Bronchial epithelial cell (primary cell): ENCODE results near the gene HEATR9. TPM values are rescaled to one million over a fixed set of nuclear protein-coding genes. Genes with fewer than 3 reads are reported as not detected.

Experiments
- DNase-seq: peaks from one replicate; pipeline ENCODE4 v3.0.0-alpha.2; 2010; ENCODE audit warnings: low read depth
- FAIRE-seq: peaks from 2 replicates; lab custom pipeline; 2011; peaks lifted over from hg19 to GRCh38; lab: Jason Lieb, UNC
- H3K27me3 ChIP-seq: 2 replicates; pipeline ENCODE4 v1.5.1; 2011; ENCODE audit warnings: low read length; ENCODE audit not compliant: control insufficient read depth, insufficient read depth
- H3K36me3 ChIP-seq: 2 replicates; pipeline ENCODE4 v1.5.1; 2011; ENCODE audit warnings: low read length; ENCODE audit not compliant: control insufficient read depth, insufficient read depth
- H3K4me3 ChIP-seq: 2 replicates; pipeline ENCODE4 v1.5.1; 2011; ENCODE audit warnings: mild to moderate bottlenecking, low read depth, low read length, control low read depth
- total RNA-seq: library from RNA; depleted of rRNA; stranded (reverse); fragments of >200 nt; gene quantifications from 2 replicates; pipeline ENCODE4 v1.2.1, GENCODE V29; 2014
- TF ChIP-seq, protein P1 (sequence below): IDR thresholded peaks from 2 replicates; pipeline ENCODE4 v1.5.1; 2011; ENCODE audit warnings: mild to moderate bottlenecking, moderate library complexity, low read length, control low read depth, inconsistent platforms; ENCODE audit not compliant: insufficient read depth, severe bottlenecking

Gene HEATR9
- total RNA-seq, 1 donor from 2014 or later = not detected

DNA sequence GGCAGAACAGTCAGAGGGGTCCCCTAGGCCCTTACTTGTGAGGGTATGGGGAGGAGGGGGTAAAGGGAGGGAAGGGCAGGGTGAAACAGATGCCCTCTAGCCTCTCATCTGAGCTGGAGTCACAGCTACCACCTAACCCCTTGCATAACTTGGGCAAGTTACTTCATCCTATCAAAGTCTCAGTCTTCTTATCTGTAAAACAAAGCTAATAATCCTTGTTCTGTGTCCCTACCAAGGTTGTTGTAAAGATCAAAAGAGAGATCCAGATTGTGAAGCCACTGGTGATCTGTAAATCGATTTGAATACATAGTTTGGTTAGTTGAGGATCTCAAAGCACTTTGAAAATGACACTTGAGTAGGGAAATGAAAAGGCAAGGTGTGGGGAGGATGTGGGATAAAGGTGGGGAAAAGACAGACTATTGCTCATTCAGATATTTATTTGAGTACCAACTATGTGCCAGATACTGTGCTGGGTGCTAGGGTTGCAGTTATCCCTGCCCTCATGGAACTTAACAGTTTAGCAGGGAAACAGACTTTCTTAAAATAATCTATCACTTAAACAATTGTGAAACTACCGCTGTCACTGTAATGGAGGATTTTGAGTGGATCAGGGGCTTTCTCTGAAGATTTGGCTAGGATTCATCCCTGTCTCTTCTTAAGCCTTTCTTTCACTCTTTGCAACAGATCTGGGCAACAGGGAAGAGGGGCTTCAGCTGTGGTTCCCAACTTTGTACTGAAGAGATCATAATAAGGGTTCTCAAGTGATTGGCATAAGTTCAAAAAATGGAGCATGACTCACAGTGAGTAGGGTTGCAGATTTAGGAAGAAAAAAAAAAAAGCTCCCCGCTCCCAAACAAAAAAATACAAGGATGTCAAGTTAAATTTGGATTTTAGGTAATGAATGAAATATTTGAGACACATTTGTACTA lies 3.0 kb downstream of the HEATR9 start:
- Histone ChIP-seq H3K36me3 (no peaks in the 10 kb centered on the region), H3K27me3 (no peaks in the 10 kb centered on the region), H3K4me3 (no peak overlapping the region)
- FAIRE-seq (no peak), DNase-seq (peak; percentile 68)
- TF ChIP-seq, protein P1, sequence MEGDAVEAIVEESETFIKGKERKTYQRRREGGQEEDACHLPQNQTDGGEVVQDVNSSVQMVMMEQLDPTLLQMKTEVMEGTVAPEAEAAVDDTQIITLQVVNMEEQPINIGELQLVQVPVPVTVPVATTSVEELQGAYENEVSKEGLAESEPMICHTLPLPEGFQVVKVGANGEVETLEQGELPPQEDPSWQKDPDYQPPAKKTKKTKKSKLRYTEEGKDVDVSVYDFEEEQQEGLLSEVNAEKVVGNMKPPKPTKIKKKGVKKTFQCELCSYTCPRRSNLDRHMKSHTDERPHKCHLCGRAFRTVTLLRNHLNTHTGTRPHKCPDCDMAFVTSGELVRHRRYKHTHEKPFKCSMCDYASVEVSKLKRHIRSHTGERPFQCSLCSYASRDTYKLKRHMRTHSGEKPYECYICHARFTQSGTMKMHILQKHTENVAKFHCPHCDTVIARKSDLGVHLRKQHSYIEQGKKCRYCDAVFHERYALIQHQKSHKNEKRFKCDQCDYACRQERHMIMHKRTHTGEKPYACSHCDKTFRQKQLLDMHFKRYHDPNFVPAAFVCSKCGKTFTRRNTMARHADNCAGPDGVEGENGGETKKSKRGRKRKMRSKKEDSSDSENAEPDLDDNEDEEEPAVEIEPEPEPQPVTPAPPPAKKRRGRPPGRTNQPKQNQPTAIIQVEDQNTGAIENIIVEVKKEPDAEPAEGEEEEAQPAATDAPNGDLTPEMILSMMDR = no peak

DNA sequence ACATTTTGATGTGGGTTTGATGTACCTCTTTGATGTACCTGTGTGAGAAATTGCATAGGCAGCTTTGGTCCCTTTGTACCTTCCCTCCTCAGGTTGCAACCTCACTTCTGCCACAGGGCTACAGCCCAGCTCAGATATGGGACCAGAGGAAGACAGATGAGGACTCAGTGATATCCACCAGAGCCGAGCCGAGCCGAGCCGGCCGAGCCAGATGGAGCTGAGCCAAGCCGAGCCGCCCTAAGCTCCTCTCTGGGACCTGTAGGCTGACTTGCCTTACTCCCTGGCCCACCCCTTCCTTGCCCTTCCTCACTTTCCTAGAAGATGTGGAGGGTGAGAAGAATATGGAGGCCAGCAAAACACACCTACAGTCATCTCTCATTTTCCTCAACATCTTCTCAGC lies 3.8 kb downstream of the HEATR9 start:
- Histone ChIP-seq H3K27me3 (no peaks in the 10 kb centered on the region), H3K4me3 (no peak overlapping the region), H3K36me3 (no peaks in the 10 kb centered on the region)
- TF ChIP-seq, protein P1 = no peak
- DNase-seq = no peak
- FAIRE-seq = no peak

DNA sequence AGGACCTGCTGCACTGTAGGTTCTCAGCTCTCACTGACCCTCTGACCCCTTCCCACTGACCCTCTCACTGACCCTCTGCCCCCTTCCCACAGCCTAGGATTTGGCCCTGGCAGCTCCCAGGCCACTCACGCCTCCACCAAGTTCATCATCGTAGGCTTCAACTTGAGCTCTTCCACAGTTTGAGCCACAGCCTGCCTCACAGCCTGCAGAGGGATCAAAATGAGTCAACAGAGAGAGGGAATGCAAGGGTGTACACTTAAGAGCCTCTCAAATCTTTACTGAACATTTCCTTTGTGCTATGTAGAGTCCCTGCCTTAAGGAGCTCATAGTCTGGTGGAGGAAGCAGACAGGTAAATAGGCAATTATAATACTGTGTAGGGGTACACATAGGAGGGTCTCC lies 12.1 kb downstream of the HEATR9 start:
- FAIRE-seq (no peak), DNase-seq (no peak)

DNA sequence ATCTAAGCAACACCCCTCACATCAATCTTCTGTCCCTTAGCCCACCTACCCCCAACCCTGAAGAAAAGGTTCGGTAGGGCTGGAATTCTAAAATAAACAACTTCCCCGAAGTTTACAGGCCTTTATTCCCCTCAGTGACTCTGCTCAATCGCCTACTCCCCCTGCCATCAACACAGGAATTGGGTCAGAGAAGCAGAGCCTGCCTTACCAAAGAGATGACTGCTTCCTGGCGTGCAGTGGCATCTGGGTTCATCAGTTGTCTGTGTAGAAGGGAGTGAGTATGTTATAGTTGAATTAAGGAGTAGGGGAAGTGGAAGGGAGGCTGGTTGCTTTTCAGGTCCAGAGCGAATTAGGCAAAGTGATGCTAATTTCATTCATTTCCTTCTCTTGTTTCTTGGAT lies 12.7 kb downstream of the HEATR9 start:
- no peak for FAIRE-seq
- no peaks in the 10 kb centered on the region for H3K27me3 ChIP-seq
- TF ChIP-seq, protein P1 = no peak
- no peak for DNase-seq
- H3K4me3 ChIP-seq = no peak overlapping the region
- H3K36me3 ChIP-seq = peaks cover 2% of the 10 kb centered on the region

More for the DNA sequence above, 12.1 kb downstream of the HEATR9 start:
- TF ChIP-seq, protein P1 = no peak
- Histone ChIP-seq H3K4me3 (no peak overlapping the region), H3K36me3 (peaks cover 2% of the 10 kb centered on the region), H3K27me3 (no peaks in the 10 kb centered on the region)

DNA sequence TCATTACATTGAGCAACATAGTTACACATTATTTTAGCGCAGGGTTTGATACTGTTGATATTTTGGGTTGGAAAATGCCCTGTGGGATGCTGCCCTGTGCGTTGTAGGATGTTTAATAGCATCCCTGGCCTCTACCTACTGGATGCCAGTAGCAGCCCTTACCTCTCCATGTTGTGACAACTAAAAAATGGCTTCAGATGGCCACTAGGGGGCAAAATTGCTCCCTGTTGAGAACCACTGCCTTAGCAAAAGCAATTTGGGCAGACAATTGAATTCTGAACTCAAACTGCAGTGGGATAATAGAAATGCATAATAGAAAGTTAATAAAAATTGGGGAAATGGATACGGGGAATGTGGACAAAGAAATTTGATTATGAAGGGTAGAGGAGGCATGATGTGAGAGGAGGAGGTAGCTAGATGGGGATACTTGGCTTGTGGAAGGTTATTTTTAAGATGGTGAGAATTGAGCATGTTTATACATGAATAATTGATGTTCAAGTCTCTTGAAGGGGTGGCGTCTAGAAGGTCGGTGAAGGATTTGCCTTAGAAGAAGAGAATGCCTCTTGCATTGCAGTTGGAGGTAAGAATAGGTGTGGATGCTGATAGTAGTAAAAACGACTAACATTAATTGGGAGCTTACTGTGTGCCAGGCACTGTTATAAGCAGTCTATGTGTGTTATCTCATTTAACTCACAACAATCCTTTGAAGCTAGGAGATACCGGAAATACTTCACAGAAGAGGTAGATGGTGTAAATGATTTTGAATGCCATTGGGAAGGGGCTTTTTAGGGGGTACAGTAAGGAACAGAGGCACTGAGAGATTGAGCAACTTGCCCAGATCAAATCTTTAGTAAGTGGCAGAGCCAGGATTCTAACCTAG lies 19.0 kb downstream of the HEATR9 start:
- FAIRE-seq (no peak), DNase-seq (peak; percentile 59)
- H3K27me3 ChIP-seq = no peaks in the 10 kb centered on the region
- H3K4me3 ChIP-seq = no peak overlapping the region
- TF ChIP-seq, protein P1 = peak; percentile 65
- peaks cover 14% of the 10 kb centered on the region for H3K36me3 ChIP-seq
